Measurements from ENCODE around the gene RNF169.

GRCh38 chr11:74837191-74837590, 88.5 kb downstream of the RNF169 start:
- TF ChIP-seq CTCF (IDR thresholded peaks at IDR 0.05): no peak
- no peak for TF ChIP-seq ZFX (IDR thresholded peaks at IDR 0.05; ENCODE audit: borderline replicate concordance)
